Measurements from ENCODE around the gene C11orf98.

DNA sequence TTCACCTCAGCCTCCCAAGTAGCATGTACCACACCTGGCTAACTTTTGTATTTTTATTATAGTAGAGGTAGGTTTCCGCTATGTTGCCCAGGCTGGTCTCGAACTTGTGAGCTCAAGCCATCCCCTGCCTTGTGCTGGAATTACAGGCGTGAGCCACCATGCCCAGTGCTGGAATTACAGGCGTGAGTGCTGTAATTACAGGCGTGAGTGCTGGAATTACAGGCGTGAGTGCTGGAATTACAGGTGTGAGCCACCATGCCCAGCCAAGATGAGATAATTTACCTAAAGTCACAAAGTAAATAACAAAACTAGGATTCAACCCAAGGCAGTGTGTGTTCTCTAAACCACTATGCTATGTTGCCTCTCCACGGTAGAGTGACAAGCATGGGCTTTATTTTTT, 17.5 kb upstream of the C11orf98 start:
- TF ChIP-seq, protein P1, sequence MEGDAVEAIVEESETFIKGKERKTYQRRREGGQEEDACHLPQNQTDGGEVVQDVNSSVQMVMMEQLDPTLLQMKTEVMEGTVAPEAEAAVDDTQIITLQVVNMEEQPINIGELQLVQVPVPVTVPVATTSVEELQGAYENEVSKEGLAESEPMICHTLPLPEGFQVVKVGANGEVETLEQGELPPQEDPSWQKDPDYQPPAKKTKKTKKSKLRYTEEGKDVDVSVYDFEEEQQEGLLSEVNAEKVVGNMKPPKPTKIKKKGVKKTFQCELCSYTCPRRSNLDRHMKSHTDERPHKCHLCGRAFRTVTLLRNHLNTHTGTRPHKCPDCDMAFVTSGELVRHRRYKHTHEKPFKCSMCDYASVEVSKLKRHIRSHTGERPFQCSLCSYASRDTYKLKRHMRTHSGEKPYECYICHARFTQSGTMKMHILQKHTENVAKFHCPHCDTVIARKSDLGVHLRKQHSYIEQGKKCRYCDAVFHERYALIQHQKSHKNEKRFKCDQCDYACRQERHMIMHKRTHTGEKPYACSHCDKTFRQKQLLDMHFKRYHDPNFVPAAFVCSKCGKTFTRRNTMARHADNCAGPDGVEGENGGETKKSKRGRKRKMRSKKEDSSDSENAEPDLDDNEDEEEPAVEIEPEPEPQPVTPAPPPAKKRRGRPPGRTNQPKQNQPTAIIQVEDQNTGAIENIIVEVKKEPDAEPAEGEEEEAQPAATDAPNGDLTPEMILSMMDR (conservative IDR thresholded peaks at IDR 0.05; ENCODE audit: low read length), result no peak
- no peak for TF ChIP-seq EZH2phosphoT487 (IDR thresholded peaks at IDR 0.05; ENCODE audit: borderline replicate concordance)

Data from Loucy (cell line).